GM12801 (cell line): ENCODE data around the gene SAV1.

Source experiments
- CTCF ChIP-seq: IDR thresholded peaks from one replicate; pipeline ENCODE4 v1.5.1; 2011; ENCODE audit warnings: control low read depth; ENCODE audit not compliant: insufficient read length; ENCODE audit errors: extremely low read depth

Gene SAV1

GRCh38 chr14:50667996-50668825, at the start of gene SAV1:
TSS of gene SAV1 (minus strand) at chr14:50668306. CDS start at chr14:50667967, 339 bp downstream.
- TF ChIP-seq CTCF = no peak

GRCh38 chr14:50717811-50718210, 49.7 kb upstream of the SAV1 start:
- TF ChIP-seq CTCF = no peak

- peak; percentile 14 for TF ChIP-seq CTCF
These were observed 46.5 kb upstream of the SAV1 start for GRCh38 chr14:50714450-50715073.

- TF ChIP-seq CTCF = no peak
These were observed 42.9 kb upstream of the SAV1 start for GRCh38 chr14:50711043-50711442.

- TF ChIP-seq CTCF = no peak
These were observed 37.0 kb upstream of the SAV1 start for GRCh38 chr14:50705026-50705593.

GRCh38 chr14:50704454-50705010, 36.4 kb upstream of the SAV1 start:
- no peak for TF ChIP-seq CTCF

GRCh38 chr14:50697659-50698290, 29.7 kb upstream of the SAV1 start:
- no peak for TF ChIP-seq CTCF
